ENCODE results near the gene LRIT3.
"Not testable (repeated sequence)": the region's sequence is repeated elsewhere in the genome, so short reads cannot be mapped to it uniquely, and the experiment has no call there.

The LRIT3 gene

GRCh38 chr4:109859426-109860300 lies 11.8 kb downstream of the LRIT3 start:
- not testable (repeated sequence) for DNase-seq

- no peak for DNase-seq
Measured at GRCh38 chr4:109861271-109861670, 13.4 kb downstream of the LRIT3 start.

DNA sequence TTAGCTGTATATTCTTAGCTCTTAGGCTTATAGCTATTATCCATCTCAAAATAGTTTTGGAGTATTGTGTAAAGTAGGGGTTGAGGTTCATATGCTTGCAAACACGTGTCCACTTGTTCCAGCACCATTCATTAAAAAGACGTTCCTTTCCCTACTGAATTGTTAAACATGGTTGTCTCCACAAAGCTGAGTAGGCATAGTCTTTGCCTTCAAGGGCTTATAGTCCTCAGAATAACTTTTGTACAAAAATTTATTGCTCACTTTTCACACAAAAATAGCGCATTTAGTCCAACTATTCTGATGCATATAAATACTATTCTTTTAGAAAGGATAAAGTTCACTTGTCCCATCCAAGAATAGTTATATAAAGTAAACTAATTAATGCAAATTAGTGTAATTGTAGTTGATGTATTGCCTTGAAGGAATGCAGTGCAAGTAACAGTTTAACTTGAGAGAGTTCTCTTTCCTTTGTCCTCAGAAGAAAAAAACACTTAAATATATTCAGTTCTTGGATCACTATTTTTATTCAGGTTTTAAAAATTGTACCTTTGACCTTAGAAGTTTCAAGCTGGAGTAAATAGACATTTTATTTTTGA lies 14.1 kb downstream of the LRIT3 start:
- DNase-seq, result no peak

- no peak for DNase-seq
Measured at GRCh38 chr4:109864134-109864533, 16.2 kb downstream of the LRIT3 start.

DNA sequence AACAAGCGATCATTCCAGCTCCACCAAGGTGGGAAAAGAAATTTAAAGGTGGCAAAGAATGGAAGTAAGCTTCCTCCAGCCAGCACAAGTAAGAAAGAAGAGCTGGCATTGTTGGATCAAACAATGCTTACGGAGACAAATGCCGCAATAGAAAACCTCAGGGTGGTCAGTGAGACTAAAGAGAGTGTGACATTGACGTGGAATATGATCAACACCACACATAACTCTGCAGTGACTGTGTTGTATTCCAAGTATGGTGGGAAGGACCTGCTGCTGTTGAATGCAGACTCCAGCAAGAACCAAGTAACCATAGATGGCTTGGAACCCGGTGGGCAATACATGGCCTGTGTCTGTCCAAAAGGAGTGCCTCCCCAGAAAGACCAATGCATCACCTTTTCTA lies 22.2 kb downstream of the LRIT3 start:
- DNase-seq, result no peak

DNA sequence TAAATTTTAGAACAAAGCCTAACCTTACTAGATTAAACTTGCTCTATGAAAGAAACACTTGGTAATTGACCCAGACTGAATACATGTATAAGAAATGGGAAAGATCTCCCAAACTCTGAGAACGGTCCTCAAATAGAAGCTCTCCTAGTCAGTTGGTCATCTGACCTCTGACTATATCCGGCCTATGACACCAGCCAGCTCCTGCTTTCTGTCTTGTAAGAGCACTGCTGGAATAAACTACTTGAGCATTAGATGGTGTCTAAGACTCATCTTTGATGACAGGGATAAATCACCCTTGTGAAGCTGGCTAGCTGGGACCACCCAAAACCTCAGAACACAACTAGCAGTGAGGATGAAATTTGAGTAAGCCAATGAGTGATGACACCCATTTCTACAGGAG lies 24.2 kb downstream of the LRIT3 start:
- DNase-seq, result no peak

- no peak for DNase-seq
Measured at GRCh38 chr4:109872950-109873656, 25.2 kb downstream of the LRIT3 start.

DNA sequence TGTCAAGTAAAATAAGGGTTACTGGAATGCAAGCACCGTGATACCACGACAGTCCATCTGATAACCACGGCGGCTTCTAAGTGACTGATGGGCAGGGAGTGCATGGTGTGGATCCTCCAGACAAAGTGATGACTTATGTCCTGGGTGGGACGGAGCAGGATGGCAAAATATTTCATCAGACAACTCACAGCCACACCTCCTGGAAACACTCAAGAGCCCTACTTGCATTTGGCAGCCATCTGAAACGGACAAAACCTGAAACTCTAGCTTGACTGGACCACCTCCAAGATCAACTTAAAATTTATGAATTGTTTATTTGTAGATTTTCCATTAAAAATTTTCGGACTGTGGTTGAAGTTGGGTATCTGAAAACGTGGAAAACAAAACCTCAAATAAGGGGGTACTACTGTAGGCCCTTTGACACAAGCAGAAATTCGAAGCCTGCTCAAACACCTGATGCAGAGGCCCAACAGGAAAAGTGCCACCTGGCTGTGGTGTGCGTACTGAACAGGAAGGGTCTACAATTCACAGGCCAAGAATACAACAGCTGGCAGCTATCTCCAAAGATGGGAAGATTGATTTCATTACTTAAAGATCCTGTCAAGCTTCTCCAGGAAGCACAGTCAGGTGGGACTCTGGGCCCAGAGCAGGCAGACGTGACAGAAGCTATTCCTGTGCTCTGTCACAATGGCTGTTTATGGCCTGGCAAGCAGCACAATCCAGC lies 26.0 kb downstream of the LRIT3 start:
- DNase-seq, result no peak

- no peak for DNase-seq
Measured at GRCh38 chr4:109875106-109875505, 27.2 kb downstream of the LRIT3 start.

DNA sequence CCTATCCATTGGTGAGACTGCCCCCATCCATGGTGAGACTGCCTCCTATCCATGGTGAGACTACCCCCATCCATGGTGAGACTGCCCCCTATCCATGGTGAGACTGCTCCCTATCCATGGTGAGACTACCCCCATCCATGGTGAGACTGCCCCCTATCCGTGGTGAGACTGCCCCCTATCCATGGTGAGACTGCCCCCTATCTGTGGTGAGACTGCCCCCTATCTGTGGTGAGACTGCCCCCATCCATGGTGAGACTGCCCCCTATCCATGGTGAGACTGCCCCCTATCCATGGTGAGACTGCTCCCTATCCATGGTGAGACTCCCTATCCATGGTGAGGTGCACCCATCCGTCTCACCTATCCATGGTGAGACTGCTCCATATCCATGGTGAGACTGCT lies 27.6 kb downstream of the LRIT3 start:
- DNase-seq, result not testable (repeated sequence)

DNA sequence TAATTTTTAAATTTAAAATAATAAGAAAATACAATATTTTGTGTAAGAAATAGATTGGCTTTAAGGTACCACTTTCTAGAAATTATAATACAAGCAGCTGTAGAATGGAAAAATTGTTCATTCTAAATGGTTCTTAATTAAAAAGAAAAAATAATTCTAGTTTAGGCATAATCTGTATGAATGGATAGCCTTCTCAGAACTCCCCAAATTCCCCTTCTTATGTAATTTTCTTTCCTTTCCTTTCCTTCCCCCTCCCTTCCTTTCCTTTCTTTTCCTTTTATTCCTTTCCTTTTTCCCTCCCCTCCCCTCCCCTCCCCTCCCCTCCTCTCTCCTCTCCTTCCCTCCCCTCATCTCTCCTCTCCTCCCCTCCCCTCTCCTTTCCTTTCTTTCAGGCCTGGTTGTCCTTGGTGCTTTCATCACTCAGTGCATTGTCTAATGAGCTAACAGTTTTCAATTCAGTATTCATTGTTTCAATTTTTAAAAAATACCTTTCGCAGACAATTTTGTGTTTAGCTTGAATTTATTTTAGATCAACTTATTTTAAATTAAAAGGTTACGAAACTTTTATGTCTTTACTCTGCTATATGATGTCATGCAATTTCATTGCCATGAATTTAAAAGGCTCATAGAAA lies 28.8 kb downstream of the LRIT3 start:
- DNase-seq, result no peak

DNA sequence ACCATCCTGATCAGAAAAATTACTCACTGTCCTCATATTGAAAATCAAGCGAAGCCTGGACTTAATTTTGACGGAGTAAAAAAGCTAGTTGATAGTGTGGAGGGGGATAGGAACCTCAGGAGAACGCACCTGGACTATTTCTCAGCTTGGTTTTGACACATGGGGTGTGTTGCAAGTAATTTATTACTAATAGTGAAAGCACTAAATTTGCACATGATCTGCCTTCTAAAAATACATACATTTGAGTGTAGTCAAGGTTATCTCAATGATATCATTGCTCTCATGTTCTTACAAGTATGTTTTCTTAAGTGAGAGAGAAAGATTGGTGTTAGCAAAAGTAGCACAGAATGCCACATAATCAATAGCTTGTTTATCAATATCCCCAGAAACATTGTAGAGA lies 29.5 kb downstream of the LRIT3 start:
- no peak for DNase-seq

- DNase-seq, result no peak
Measured at GRCh38 chr4:109878355-109878754, 30.4 kb downstream of the LRIT3 start.

- no peak for DNase-seq
Measured at GRCh38 chr4:109879081-109879480, 31.2 kb downstream of the LRIT3 start.

- DNase-seq, result no peak
Measured at GRCh38 chr4:109879636-109880314, 31.9 kb downstream of the LRIT3 start.

- DNase-seq, result no peak
Measured at GRCh38 chr4:109886303-109886702, 38.4 kb downstream of the LRIT3 start.

DNA sequence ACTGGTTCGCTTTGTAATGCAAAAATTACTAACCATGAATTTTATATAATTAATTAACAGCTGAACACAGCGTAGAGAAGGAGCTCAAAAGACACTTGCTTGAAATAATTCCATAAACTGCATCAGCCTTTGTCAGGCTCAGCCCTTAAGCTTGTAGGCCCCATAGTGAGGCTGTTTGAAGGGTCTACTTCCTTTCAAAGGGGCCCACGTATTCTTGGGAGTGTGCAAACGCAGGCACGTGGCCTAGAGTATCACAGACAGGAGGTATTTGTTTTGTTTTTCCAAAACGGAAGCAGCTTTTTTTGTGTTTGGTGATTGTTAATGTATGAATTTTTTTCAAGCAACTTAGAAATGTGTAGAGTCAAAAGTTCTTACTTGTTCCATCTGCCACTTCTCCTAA lies 39.2 kb downstream of the LRIT3 start:
- DNase-seq, result no peak

- DNase-seq, result no peak
Measured at GRCh38 chr4:109890076-109890475, 42.2 kb downstream of the LRIT3 start.

DNA sequence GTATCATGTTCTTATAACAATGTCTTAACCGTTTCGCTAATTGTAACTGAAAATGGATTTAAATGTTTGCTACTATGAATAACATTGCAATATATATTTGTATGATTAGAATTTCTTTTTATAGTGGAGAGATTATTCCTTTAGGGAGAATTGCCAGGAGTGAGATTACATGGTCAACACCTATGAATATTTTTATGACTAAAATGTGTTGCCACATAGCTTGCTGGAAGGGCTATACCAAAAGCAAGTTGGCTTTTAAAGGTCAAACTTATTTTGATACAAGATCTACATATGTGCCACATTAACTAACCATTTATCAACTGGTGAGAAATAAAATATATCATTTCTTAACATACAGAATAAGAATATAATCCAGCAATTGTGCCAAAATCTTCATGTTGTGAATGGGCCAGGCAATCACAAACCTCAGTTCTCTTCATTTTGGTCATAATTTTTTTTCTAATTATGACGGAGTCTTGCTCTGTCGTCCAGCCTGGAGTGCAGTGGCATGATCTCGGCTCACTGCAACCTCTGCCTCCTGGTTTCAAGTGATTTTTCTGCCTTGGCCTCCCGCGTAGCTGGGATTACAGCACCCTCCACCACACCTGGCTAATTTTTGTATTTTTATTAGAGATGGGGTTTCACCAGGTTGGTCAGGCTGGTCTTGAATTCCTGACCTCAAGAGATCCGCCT lies 54.8 kb downstream of the LRIT3 start:
- no peak for DNase-seq

- DNase-seq, result no peak
Measured at GRCh38 chr4:109908731-109909130, 60.8 kb downstream of the LRIT3 start.

- no peak for DNase-seq
Measured at GRCh38 chr4:109910256-109910655, 62.3 kb downstream of the LRIT3 start.
